Fibroblast of lung (primary cell): Measurements from ENCODE around the gene VGLL4.

ENCODE experiments used
- CTCF ChIP-seq, 2 donors: IDR thresholded peaks in 1 of 2; conservative IDR thresholded peaks in 1 of 2; 1 replicate in 1 of 2; 2 replicates in 1 of 2; pipeline ENCODE4 v1.5.1; 2011 to 2012; ENCODE audit warnings: low read length in 2 of 2, control low read depth in 1 of 2, inconsistent platforms in 1 of 2, low read depth in 1 of 2, mild to moderate bottlenecking in 1 of 2
- EZH2 ChIP-seq: IDR thresholded peaks from 2 replicates; pipeline ENCODE4 v1.5.1; 2012; ENCODE audit warnings: low read length, control low read depth, mild to moderate bottlenecking; ENCODE audit errors: missing control alignments

GRCh38 chr3:11548721-11549131 is 95.0 kb downstream of the VGLL4 start:
- no peak for TF ChIP-seq CTCF (conservative IDR thresholded peaks at IDR 0.05 in 1 of 2, IDR thresholded peaks at IDR 0.05 in 1 of 2; ENCODE audit: low read depth in 1 of 2, low read length in 2 of 2)
- TF ChIP-seq EZH2, result no peak
